SK-N-SH treated with all-trans-retinoic acid at 6 μM for 48 hours (cell line): ENCODE data around the gene PTGIS.

Source experiments
- ATAC-seq: fragments of 200-7000 bp; cut with Tn5 transposase; 3 replicates; pipeline ENCODE4 v1.9.1; 2020; ENCODE audit warnings: mild to moderate bottlenecking, moderate library complexity
- ARNTL ChIP-seq: fragments of 450-650 bp; formaldehyde crosslinking; IDR thresholded peaks from 2 replicates; pipeline ENCODE4 v1.5.0; 2020; ENCODE audit warnings: low read depth, mild to moderate bottlenecking, moderate library complexity, borderline replicate concordance
- BACH2 ChIP-seq: fragments of 250-450 bp; sonication (Bioruptor Pico); IDR thresholded peaks from 2 replicates; pipeline ENCODE4 v1.9.0; 2021; ENCODE audit warnings: mild to moderate bottlenecking, borderline replicate concordance
- CREB5 ChIP-seq: fragments of 250-450 bp; sonication (Bioruptor Pico); IDR thresholded peaks from 2 replicates; pipeline ENCODE4 v1.5.1; 2020; ENCODE audit warnings: low read depth, mild to moderate bottlenecking, moderate library complexity
- CSDC2 ChIP-seq: fragments of 250-450 bp; sonication (Bioruptor Pico); IDR thresholded peaks from 2 replicates; pipeline ENCODE4 v1.5.0; 2020; ENCODE audit warnings: mild to moderate bottlenecking, moderate library complexity
- ESRRG ChIP-seq: fragments of 250-450 bp; sonication (Bioruptor Pico); IDR thresholded peaks from 2 replicates; pipeline ENCODE4 v1.6.1; 2021; ENCODE audit warnings: mild to moderate bottlenecking
- GLIS3 ChIP-seq: fragments of 250-450 bp; sonication (Bioruptor Pico); IDR thresholded peaks from 2 replicates; pipeline ENCODE4 v1.5.0; 2020; ENCODE audit warnings: mild to moderate bottlenecking, moderate library complexity
- ISL1 ChIP-seq: fragments of 250-450 bp; sonication (Bioruptor Pico); IDR thresholded peaks from 2 replicates; pipeline ENCODE4 v2.1.2; 2022; ENCODE audit warnings: mild to moderate bottlenecking, moderate library complexity
- PATZ1 ChIP-seq: fragments of 250-450 bp; sonication (Bioruptor Pico); IDR thresholded peaks from 2 replicates; pipeline ENCODE4 v1.8.0; 2020; ENCODE audit warnings: mild to moderate bottlenecking, moderate library complexity, borderline replicate concordance
- POU6F1 ChIP-seq: fragments of 250-450 bp; sonication (Bioruptor Pico); IDR thresholded peaks from 2 replicates; pipeline ENCODE4 v1.8.0; 2021; ENCODE audit warnings: low read depth, mild to moderate bottlenecking, moderate library complexity, borderline replicate concordance
- PPARA ChIP-seq: fragments of 250-450 bp; sonication (Bioruptor Pico); IDR thresholded peaks from 2 replicates; pipeline ENCODE4 v1.5.0; 2020; ENCODE audit warnings: mild to moderate bottlenecking, borderline replicate concordance
- SNAI2 ChIP-seq: fragments of 250-450 bp; sonication (Bioruptor Pico); IDR thresholded peaks from 2 replicates; pipeline ENCODE4 v1.5.0; 2020; ENCODE audit warnings: mild to moderate bottlenecking, moderate library complexity
- TCF4 ChIP-seq: fragments of 250-450 bp; sonication (Bioruptor Pico); IDR thresholded peaks from 2 replicates; pipeline ENCODE4 v1.8.0; 2021; ENCODE audit warnings: mild to moderate bottlenecking, moderate library complexity, borderline replicate concordance
- TOX ChIP-seq: fragments of 250-450 bp; sonication (Bioruptor Pico); IDR thresholded peaks from 2 replicates; pipeline ENCODE4 v1.8.0; 2021; ENCODE audit warnings: mild to moderate bottlenecking, moderate library complexity, borderline replicate concordance
- TSHZ2 ChIP-seq: fragments of 250-450 bp; sonication (Bioruptor Pico); IDR thresholded peaks from 2 replicates; pipeline ENCODE4 v1.5.0; 2020; ENCODE audit warnings: mild to moderate bottlenecking, moderate library complexity
- ZFP3 ChIP-seq: fragments of 250-450 bp; sonication (Bioruptor Pico); IDR thresholded peaks from 2 replicates; pipeline ENCODE4 v1.5.0; 2020; ENCODE audit warnings: mild to moderate bottlenecking, moderate library complexity
- ZFP30 ChIP-seq: fragments of 450-650 bp; formaldehyde crosslinking; IDR thresholded peaks from 2 replicates; pipeline ENCODE4 v1.5.0; 2022; ENCODE audit warnings: mild to moderate bottlenecking, moderate library complexity
- ZNF565 ChIP-seq: fragments of 450-650 bp; formaldehyde crosslinking; conservative IDR thresholded peaks from 2 replicates; pipeline ENCODE4 v1.5.0; 2020; ENCODE audit warnings: low read depth, mild to moderate bottlenecking, moderate library complexity
- ZNF70 ChIP-seq: fragments of 450-650 bp; formaldehyde crosslinking; IDR thresholded peaks from 2 replicates; pipeline ENCODE4 v1.5.0; 2020; ENCODE audit warnings: mild to moderate bottlenecking, moderate library complexity
- ZNF8 ChIP-seq: fragments of 450-650 bp; formaldehyde crosslinking; IDR thresholded peaks from 2 replicates; pipeline ENCODE4 v1.5.0; 2020; ENCODE audit warnings: mild to moderate bottlenecking, moderate library complexity
- TF ChIP-seq, protein P1 (sequence below): fragments of 250-450 bp; sonication (Bioruptor Pico); IDR thresholded peaks from 2 replicates; pipeline ENCODE4 v1.5.1; 2021; ENCODE audit warnings: mild to moderate bottlenecking, moderate library complexity

The PTGIS gene

GRCh38 chr20:49508435-49509199 is 59.3 kb downstream of the PTGIS start:
- peak; percentile 58 for ATAC-seq
- TF ChIP-seq TCF4, result no peak
- no peak for TF ChIP-seq TOX (CRISPR knock-in tag)
- TF ChIP-seq ISL1 (CRISPR knock-in tag), result no peak
- TF ChIP-seq ZFP30, result no peak
- TF ChIP-seq CSDC2 (CRISPR knock-in tag), result no peak
- TF ChIP-seq TSHZ2 (CRISPR knock-in tag), result no peak

DNA sequence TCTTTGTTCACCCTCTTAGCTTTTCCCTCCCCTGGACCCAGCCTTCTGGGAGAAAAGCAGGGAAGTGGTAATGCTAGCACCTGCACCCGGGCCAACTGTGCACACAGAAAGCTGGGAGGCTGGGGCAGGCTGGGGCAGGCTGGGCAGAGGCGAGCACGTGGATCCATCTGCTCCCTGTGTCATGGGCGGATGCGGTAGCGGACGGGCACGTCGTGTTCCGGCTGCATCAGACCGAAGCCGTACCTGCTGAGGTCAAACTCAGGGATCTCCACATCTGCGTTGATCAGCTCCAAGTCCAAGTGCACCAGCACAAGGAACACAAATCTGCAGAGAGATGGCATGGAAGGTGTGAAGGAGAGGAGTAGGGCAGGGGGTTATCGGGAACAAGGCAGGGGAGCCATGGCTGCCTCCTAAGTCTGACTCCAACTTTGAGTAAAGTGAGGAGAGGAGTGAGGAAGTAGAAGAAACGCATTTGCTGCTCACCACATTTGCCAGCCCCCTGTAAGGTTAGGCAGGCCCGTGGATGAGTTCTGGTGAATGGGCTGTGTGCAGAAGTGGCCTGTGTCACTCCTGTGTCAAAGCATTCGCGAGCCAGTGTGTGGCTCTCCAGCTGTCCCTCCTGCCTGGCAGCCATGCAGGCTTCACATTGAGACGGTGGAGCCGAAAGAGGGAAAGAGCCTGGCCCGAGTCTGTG is 60.0 kb downstream of the PTGIS start:
- TF ChIP-seq CREB5 (no peak), GLIS3 (CRISPR knock-in tag) (no peak), BACH2 (CRISPR knock-in tag) (no peak), ZFP3 (CRISPR knock-in tag) (no peak)
- TF ChIP-seq, protein P1, sequence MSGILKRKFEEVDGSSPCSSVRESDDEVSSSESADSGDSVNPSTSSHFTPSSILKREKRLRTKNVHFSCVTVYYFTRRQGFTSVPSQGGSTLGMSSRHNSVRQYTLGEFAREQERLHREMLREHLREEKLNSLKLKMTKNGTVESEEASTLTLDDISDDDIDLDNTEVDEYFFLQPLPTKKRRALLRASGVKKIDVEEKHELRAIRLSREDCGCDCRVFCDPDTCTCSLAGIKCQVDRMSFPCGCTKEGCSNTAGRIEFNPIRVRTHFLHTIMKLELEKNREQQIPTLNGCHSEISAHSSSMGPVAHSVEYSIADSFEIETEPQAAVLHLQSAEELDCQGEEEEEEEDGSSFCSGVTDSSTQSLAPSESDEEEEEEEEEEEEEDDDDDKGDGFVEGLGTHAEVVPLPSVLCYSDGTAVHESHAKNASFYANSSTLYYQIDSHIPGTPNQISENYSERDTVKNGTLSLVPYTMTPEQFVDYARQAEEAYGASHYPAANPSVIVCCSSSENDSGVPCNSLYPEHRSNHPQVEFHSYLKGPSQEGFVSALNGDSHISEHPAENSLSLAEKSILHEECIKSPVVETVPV, result no peak
- ATAC-seq, result no peak

DNA sequence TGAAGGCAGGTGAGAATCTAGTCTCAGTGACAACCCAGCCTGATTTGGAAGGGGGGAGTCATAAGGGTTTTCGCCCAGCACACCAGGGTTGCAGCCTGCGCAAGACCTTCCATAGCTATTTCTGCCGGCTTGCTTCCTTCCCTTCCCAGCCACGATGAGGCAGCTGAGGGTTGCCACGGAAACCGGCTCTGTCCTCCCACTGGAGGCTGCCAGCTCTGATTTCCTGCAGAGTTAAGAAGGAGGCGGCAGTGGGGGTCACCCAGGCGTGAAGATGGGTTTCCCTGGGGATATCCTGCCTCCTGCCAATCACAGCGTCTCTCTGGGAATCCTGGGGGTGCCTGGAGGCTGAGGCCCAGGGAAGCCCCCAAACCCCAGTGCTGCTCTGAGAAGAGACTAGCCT is 62.4 kb downstream of the PTGIS start:
- no peak for TF ChIP-seq ESRRG
- no peak for TF ChIP-seq ZNF70 (CRISPR knock-in tag)
- no peak for TF ChIP-seq SNAI2 (CRISPR knock-in tag)
- TF ChIP-seq ZFP30, result no peak
- no peak for TF ChIP-seq POU6F1
- TF ChIP-seq TOX (CRISPR knock-in tag), result no peak
- no peak for TF ChIP-seq CSDC2 (CRISPR knock-in tag)
- no peak for TF ChIP-seq ZNF565 (CRISPR knock-in tag)
- TF ChIP-seq PATZ1 (CRISPR knock-in tag), result no peak
- no peak for TF ChIP-seq ARNTL (CRISPR knock-in tag)
- no peak for TF ChIP-seq PPARA
- no peak for TF ChIP-seq ZNF8 (CRISPR knock-in tag)
- ATAC-seq, result peak; percentile 76
